ENCODE data around the gene ARHGEF19.
A peak's percentile ranks its signal among the peaks of the same experiment; 100 is the strongest.

Gene ARHGEF19

DNA sequence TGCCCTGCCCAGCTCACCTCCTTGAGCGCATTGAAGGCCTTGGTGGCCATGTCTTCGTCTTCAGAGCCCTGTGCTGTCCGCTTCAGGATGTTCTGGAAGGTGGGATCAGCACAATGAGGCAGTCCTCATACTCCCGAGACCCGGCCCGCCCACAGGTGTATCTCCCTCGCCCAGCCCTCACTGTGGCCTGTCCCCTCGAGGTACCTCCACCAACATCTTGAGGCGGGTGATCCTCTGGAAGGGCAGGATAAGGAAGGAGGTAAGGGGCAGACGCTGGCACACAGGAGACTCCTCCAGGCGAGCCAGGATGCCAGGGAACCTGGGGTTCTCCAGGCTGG lies 7.1 kb downstream of the ARHGEF19 start:
- peak overlapping the region; percentile 79 for H3K4me3 ChIP-seq (ENCODE audit: low read length, poor library complexity, severe bottlenecking)
- peaks cover 14% of the 10 kb centered on the region for H3K4me1 ChIP-seq (ENCODE audit: insufficient read depth, low read length, poor library complexity, severe bottlenecking)
- H3K27me3 ChIP-seq (ENCODE audit: insufficient read depth, low read length, poor library complexity, severe bottlenecking): no peaks in the 10 kb centered on the region
- H3K36me3 ChIP-seq (ENCODE audit: insufficient read depth, low read length): no peaks in the 10 kb centered on the region
- peaks cover 7% of the 10 kb centered on the region; the same call in 1 of the 2 replicates for H3K79me2 ChIP-seq (ENCODE audit: insufficient read depth, low read length)
- H2AFZ ChIP-seq (ENCODE audit: low read length): no peak overlapping the region
- H3K4me2 ChIP-seq (ENCODE audit: low read depth, low read length, poor library complexity, severe bottlenecking): peak overlapping the region; percentile 91
- H3F3A ChIP-seq (ENCODE audit: low read depth): no peaks in the 10 kb centered on the region
- TF ChIP-seq, protein P1, sequence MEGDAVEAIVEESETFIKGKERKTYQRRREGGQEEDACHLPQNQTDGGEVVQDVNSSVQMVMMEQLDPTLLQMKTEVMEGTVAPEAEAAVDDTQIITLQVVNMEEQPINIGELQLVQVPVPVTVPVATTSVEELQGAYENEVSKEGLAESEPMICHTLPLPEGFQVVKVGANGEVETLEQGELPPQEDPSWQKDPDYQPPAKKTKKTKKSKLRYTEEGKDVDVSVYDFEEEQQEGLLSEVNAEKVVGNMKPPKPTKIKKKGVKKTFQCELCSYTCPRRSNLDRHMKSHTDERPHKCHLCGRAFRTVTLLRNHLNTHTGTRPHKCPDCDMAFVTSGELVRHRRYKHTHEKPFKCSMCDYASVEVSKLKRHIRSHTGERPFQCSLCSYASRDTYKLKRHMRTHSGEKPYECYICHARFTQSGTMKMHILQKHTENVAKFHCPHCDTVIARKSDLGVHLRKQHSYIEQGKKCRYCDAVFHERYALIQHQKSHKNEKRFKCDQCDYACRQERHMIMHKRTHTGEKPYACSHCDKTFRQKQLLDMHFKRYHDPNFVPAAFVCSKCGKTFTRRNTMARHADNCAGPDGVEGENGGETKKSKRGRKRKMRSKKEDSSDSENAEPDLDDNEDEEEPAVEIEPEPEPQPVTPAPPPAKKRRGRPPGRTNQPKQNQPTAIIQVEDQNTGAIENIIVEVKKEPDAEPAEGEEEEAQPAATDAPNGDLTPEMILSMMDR (conservative IDR thresholded peaks at IDR 0.05; ENCODE audit: low read length): no peak
- no peak for TF ChIP-seq EZH2phosphoT487 (IDR thresholded peaks at IDR 0.05; ENCODE audit: borderline replicate concordance)
- H3K9me2 ChIP-seq (replicated peaks; ENCODE audit: low read depth, low read length): no peaks in the 10 kb centered on the region
- H3K9ac ChIP-seq (ENCODE audit: low read depth, low read length, poor library complexity, severe bottlenecking): peak overlapping the region; percentile 69
- no peaks in the 10 kb centered on the region for H4K20me1 ChIP-seq (ENCODE audit: insufficient read depth, low read length, poor library complexity, severe bottlenecking)
- no peaks in the 10 kb centered on the region for H3K9me3 ChIP-seq (ENCODE audit: insufficient read depth, low read depth, low read length)

DNA sequence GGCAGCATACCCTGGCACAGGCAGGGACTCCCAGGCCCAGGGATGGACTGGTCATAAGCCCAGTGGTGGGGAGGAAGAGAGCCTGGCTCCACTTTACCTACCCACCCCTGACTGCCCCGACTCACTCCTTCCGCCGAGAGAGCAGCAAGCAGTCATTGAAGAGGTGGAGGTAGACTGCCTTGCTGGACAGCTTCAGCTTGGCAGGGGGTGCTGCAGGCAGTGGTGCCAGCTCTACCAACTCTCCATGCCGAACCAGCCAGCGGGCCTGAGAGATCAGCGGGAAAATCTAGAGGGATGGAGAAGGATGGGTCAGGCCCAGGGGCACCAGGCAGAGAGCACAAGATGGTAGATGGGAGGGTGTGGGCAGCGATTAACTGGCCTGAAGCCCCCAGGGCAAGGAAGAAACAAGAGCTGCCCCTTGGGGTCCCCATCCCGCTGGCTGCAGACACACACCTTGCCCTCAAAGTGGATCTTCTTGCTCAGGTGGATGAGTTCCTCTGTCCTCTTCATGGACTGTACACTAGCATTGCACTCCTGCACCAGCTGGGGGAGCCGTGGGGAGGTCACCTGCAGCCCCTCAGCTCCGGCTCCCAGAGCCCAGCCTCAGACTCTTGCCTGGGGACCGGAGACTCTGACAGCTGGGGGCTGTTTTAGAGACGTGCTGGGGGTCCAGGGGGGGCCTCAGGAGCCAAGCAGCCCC lies 7.7 kb downstream of the ARHGEF19 start:
- Histone ChIP-seq H3K9me2 (replicated peaks; ENCODE audit: low read depth, low read length) (no peaks in the 10 kb centered on the region), H3K27me3 (ENCODE audit: insufficient read depth, low read length, poor library complexity, severe bottlenecking) (no peaks in the 10 kb centered on the region), H3K4me1 (ENCODE audit: insufficient read depth, low read length, poor library complexity, severe bottlenecking) (peaks cover 14% of the 10 kb centered on the region), H3F3A (ENCODE audit: low read depth) (no peaks in the 10 kb centered on the region), H3K36me3 (ENCODE audit: insufficient read depth, low read length) (no peaks in the 10 kb centered on the region), H3K79me2 (ENCODE audit: insufficient read depth, low read length) (peaks cover 7% of the 10 kb centered on the region; the same call in 1 of the 2 replicates), H2AFZ (ENCODE audit: low read length) (no peak overlapping the region), H3K4me2 (ENCODE audit: low read depth, low read length, poor library complexity, severe bottlenecking) (peak overlapping the region; percentile 91), H3K4me3 (ENCODE audit: low read length, poor library complexity, severe bottlenecking) (no peak overlapping the region), H3K9ac (ENCODE audit: low read depth, low read length, poor library complexity, severe bottlenecking) (peak overlapping the region; percentile 69), H4K20me1 (ENCODE audit: insufficient read depth, low read length, poor library complexity, severe bottlenecking) (no peaks in the 10 kb centered on the region), H3K9me3 (ENCODE audit: insufficient read depth, low read depth, low read length) (no peaks in the 10 kb centered on the region)
- TF ChIP-seq, protein P1 (conservative IDR thresholded peaks at IDR 0.05; ENCODE audit: low read length): peak; percentile 65
- TF ChIP-seq EZH2phosphoT487 (IDR thresholded peaks at IDR 0.05; ENCODE audit: borderline replicate concordance): no peak

DNA sequence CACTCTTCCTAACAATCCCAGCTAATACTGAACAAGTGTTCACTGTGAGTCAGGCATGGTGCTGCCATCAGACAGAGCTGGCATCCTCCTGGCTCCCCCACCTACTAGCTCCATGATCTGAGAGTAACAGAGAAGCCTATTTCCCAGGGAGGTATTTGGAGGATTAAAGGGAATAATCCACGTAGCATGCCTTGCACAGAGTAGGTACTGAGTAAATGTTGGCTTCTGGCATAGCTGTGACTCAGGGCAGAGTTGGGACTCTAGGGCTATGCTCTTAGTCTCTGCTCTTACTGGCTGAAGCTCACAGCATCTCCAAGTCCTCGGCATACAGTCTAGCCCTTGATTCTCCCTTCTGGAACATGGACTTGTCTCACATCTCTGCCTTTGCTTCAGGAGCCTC lies 8.2 kb downstream of the ARHGEF19 start:
- H3K4me3 ChIP-seq (ENCODE audit: low read length, poor library complexity, severe bottlenecking): no peak overlapping the region
- no peak for TF ChIP-seq EZH2phosphoT487 (IDR thresholded peaks at IDR 0.05; ENCODE audit: borderline replicate concordance)
- TF ChIP-seq, protein P1 (conservative IDR thresholded peaks at IDR 0.05; ENCODE audit: low read length): no peak
- H3K4me1 ChIP-seq (ENCODE audit: insufficient read depth, low read length, poor library complexity, severe bottlenecking): peaks cover 14% of the 10 kb centered on the region
- H3F3A ChIP-seq (ENCODE audit: low read depth): no peaks in the 10 kb centered on the region
- H3K79me2 ChIP-seq (ENCODE audit: insufficient read depth, low read length): peaks cover 7% of the 10 kb centered on the region; the same call in 1 of the 2 replicates
- no peak overlapping the region for H3K9ac ChIP-seq (ENCODE audit: low read depth, low read length, poor library complexity, severe bottlenecking)
- no peak overlapping the region for H3K4me2 ChIP-seq (ENCODE audit: low read depth, low read length, poor library complexity, severe bottlenecking)
- no peaks in the 10 kb centered on the region for H3K27me3 ChIP-seq (ENCODE audit: insufficient read depth, low read length, poor library complexity, severe bottlenecking)
- H2AFZ ChIP-seq (ENCODE audit: low read length): no peak overlapping the region
- H3K36me3 ChIP-seq (ENCODE audit: insufficient read depth, low read length): no peaks in the 10 kb centered on the region
- H4K20me1 ChIP-seq (ENCODE audit: insufficient read depth, low read length, poor library complexity, severe bottlenecking): no peaks in the 10 kb centered on the region
- no peaks in the 10 kb centered on the region for H3K9me3 ChIP-seq (ENCODE audit: insufficient read depth, low read depth, low read length)
- no peaks in the 10 kb centered on the region for H3K9me2 ChIP-seq (replicated peaks; ENCODE audit: low read depth, low read length)
